H1 (cell line): ENCODE data around the gene LGALS1. TPM values are rescaled to one million over a fixed set of nuclear protein-coding genes. Genes with fewer than 3 reads are reported as not detected.

Experiments
- CHD1 ChIP-seq: IDR thresholded peaks from 2 replicates; pipeline ENCODE4 v1.6.1; 2012; ENCODE audit warnings: low read depth, low read length, improper control_type of control experiment
- JUN ChIP-seq: IDR thresholded peaks from 2 replicates; pipeline ENCODE4 v1.6.1; 2011; ENCODE audit warnings: low read depth, mild to moderate bottlenecking, improper control_type of control experiment, low read length
- KDM4A ChIP-seq: IDR thresholded peaks from one replicate; pipeline ENCODE4 v1.7.1; 2012; ENCODE audit warnings: low read depth, mild to moderate bottlenecking, moderate library complexity, low read length, inconsistent platforms; ENCODE audit not compliant: severe bottlenecking
- MAFK ChIP-seq: IDR thresholded peaks from 2 replicates; pipeline ENCODE4 v1.6.1; 2012; ENCODE audit warnings: low read depth, mild to moderate bottlenecking, improper control_type of control experiment, low read length
- MAX ChIP-seq: IDR thresholded peaks from 2 replicates; pipeline ENCODE4 v1.6.1; 2012; ENCODE audit warnings: inconsistent platforms
- NRF1 ChIP-seq: IDR thresholded peaks from 2 replicates; pipeline ENCODE4 v1.6.1; 2011; ENCODE audit warnings: mild to moderate bottlenecking, low read depth, low read length, improper control_type of control experiment
- PHF8 ChIP-seq: fragments of 200-600 bp; sonication (generic); conservative IDR thresholded peaks from 2 replicates; pipeline ENCODE4 v1.7.1; 2012; ENCODE audit warnings: low read depth, mild to moderate bottlenecking, inconsistent platforms, low read length, moderate library complexity
- POLR2A ChIP-seq, 2 experiments: IDR thresholded peaks; 1 replicate in 1 of 2; 2 replicates in 1 of 2; pipeline ENCODE4 v1.6.1; 2011; ENCODE audit warnings: low read depth in 2 of 2, low read length in 2 of 2, mild to moderate bottlenecking in 2 of 2; ENCODE audit errors: control extremely low read depth in 1 of 2
- POLR2AphosphoS5 ChIP-seq: IDR thresholded peaks from 2 replicates; pipeline ENCODE4 v1.6.1; 2011; ENCODE audit warnings: low read depth, low read length
- POU5F1 ChIP-seq: IDR thresholded peaks from 2 replicates; pipeline ENCODE4 v1.6.1; 2011; ENCODE audit warnings: low read depth, mild to moderate bottlenecking, low read length, moderate library complexity
- RAD21 ChIP-seq, 2 experiments: IDR thresholded peaks in 1 of 2; conservative IDR thresholded peaks in 1 of 2; 2 replicates each; pipeline ENCODE4 v1.6.1; 2011; ENCODE audit warnings: low read depth in 2 of 2, low read length in 2 of 2, improper control_type of control experiment in 1 of 2, inconsistent platforms in 1 of 2, mild to moderate bottlenecking in 1 of 2, moderate library complexity in 1 of 2
- RBBP5 ChIP-seq: IDR thresholded peaks from 2 replicates; pipeline ENCODE4 v1.7.1; 2012; ENCODE audit warnings: low read depth, mild to moderate bottlenecking, inconsistent platforms, low read length, moderate library complexity, borderline replicate concordance
- SIN3A ChIP-seq, 2 experiments: IDR thresholded peaks in 1 of 2; conservative IDR thresholded peaks in 1 of 2; 2 replicates each; pipeline ENCODE4 v1.6.1; 2011 to 2012; ENCODE audit warnings: low read length in 2 of 2, improper control_type of control experiment in 1 of 2, low read depth in 1 of 2, mild to moderate bottlenecking in 1 of 2
- SP1 ChIP-seq: IDR thresholded peaks from 2 replicates; pipeline ENCODE4 v1.6.1; 2011; ENCODE audit warnings: low read depth, low read length
- SUZ12 ChIP-seq: fragments of 200-600 bp; sonication (generic); IDR thresholded peaks from 2 replicates; pipeline ENCODE4 v1.6.1; 2012; ENCODE audit warnings: mild to moderate bottlenecking, inconsistent platforms, low read length, moderate library complexity, mixed read lengths
- TAF1 ChIP-seq: IDR thresholded peaks from 2 replicates; pipeline ENCODE4 v1.6.1; 2011; ENCODE audit warnings: mild to moderate bottlenecking, low read depth, low read length
- TAF7 ChIP-seq: optimal IDR thresholded peaks from 2 replicates; pipeline ENCODE3; 2011; ENCODE audit warnings: low read depth, mild to moderate bottlenecking, inconsistent platforms, low read length, moderate library complexity, borderline replicate concordance
- TBP ChIP-seq: IDR thresholded peaks from 2 replicates; pipeline ENCODE4 v1.6.1; 2011; ENCODE audit warnings: low read depth, low read length, improper control_type of control experiment
- polyA plus RNA-seq, 7 experiments: library from polyadenylated mRNA; depleted of rRNA in 3 of 7; stranded (reverse) in 5 of 7; unstranded in 2 of 7; fragments of >200 nt in 5 of 7; fragments of 200-250 nt in 2 of 7; gene quantifications; 1 replicate in 5 of 7; 2 replicates in 1 of 7; 4 replicates in 1 of 7; pipeline versions ENCODE4 v1.2.1 to v1.2.3, GENCODE V29; 2011 to 2013; ENCODE audit warnings: missing spikeins in 2 of 7, mixed read lengths in 2 of 7
- total RNA-seq: library from RNA; stranded (reverse); fragmentation: NEBNext Ultra II Directional; extraction: Animal tissue kit (Norgen Biotek cat#: 25700); gene quantifications from 2 replicates; pipeline ENCODE4 v1.2.1, GENCODE V29; 2021
- TF ChIP-seq, protein P1 (sequence below): IDR thresholded peaks from 2 replicates; pipeline ENCODE4 v1.6.1; 2012; ENCODE audit warnings: low read length, inconsistent platforms
- TF ChIP-seq, protein P2 (sequence below): IDR thresholded peaks from 2 replicates; pipeline ENCODE4 v1.6.1; 2011; ENCODE audit warnings: low read length, improper control_type of control experiment

LGALS1 gene
- total and polyA plus RNA-seq, 2 of the 8 experiments (the other 6 are each of a cell fraction or from before 2014, with no cell fraction given), result 12.0 to 92.4 TPM

DNA sequence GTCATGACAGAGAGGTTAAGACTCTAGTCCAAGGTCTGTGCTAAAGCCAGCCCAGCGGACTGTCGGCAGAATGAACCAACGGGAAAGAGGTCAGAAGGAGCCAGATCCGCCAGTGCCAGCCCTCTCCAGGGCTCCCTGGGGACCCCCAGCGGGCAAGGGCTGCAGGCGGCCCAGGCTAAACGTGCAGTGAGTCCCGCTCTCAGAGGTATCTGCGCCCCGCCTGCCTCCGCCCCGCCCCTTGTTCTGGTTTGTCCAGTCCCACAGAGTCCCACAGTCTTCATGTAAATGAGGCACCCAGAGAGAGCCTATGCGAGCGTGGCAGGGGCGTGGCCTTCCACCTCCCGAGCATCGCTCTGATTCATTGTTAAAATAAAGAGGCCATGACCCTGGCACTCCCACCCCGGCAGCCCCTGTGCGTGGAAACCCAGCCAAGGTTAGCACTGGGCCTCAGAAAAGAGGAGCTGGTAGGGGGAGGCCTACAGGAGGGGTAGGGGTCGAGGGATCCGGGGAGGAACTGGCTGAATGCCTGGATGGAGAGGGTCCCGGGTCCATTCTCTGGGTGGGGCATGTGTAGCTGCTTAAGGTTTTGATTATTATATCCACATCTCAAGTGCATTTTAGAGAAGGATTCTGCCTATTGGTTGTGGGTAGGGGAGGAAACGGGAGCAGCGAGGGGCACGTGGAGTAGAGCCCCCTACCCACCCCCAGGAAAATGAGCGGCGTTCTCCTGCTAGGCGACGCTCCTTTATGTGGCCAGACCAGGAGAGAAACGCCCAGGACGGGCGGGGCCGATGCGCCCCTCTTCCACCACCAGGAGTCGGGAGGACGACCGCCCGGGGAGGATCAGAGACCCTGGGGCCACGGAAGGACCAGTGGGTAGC lies 21.5 kb downstream of the LGALS1 start, which contains the start of gene TRIOBP (continued):
- peak in 1 of 2 experiments; percentile 47; a peak in 1 of 4 replicates for TF ChIP-seq RAD21 (IDR thresholded peaks at IDR 0.05 in 1 of 2, conservative IDR thresholded peaks at IDR 0.05 in 1 of 2; ENCODE audit: low read depth in 2 of 2, low read length in 2 of 2)
- TF ChIP-seq CHD1, result no peak
- peak; percentile 60; the same call in 1 of the 2 replicates for TF ChIP-seq TAF1
- TF ChIP-seq TAF7, result peak; percentile 23
- TF ChIP-seq PHF8, result peak; percentile 50; the same call in 1 of the 2 replicates
- TF ChIP-seq JUN, result no peak
- TF ChIP-seq POU5F1, result no peak
- no peak for TF ChIP-seq MAFK
- TF ChIP-seq NRF1, result no peak
- 0 out of 2 replicates have a peak, but pooled peaks have one; percentile 23 for TF ChIP-seq POLR2AphosphoS5
- peak; percentile 34 for TF ChIP-seq MAX
- peak; percentile 68; the same call in 1 of the 2 replicates for TF ChIP-seq SP1
- TF ChIP-seq POLR2A (IDR thresholded peaks at IDR 0.05; ENCODE audit: control extremely low read depth in 1 of 2, low read depth in 2 of 2, low read length in 2 of 2), result peak in 1 of 2 experiments; percentile 58; a peak in 1 of 3 replicates
- TF ChIP-seq KDM4A, result peak; percentile 56
- TF ChIP-seq SIN3A (conservative IDR thresholded peaks at IDR 0.05 in 1 of 2, IDR thresholded peaks at IDR 0.05 in 1 of 2; ENCODE audit: low read depth in 1 of 2, low read length in 2 of 2), result 0 out of 4 replicates have a peak, but pooled peaks of 1 of the 2 experiments have one; percentile 46
- TF ChIP-seq RBBP5, result no peak
- TF ChIP-seq, protein P1, sequence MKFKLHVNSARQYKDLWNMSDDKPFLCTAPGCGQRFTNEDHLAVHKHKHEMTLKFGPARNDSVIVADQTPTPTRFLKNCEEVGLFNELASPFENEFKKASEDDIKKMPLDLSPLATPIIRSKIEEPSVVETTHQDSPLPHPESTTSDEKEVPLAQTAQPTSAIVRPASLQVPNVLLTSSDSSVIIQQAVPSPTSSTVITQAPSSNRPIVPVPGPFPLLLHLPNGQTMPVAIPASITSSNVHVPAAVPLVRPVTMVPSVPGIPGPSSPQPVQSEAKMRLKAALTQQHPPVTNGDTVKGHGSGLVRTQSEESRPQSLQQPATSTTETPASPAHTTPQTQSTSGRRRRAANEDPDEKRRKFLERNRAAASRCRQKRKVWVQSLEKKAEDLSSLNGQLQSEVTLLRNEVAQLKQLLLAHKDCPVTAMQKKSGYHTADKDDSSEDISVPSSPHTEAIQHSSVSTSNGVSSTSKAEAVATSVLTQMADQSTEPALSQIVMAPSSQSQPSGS, result no peak
- TF ChIP-seq SUZ12, result no peak
- TF ChIP-seq, protein P2, sequence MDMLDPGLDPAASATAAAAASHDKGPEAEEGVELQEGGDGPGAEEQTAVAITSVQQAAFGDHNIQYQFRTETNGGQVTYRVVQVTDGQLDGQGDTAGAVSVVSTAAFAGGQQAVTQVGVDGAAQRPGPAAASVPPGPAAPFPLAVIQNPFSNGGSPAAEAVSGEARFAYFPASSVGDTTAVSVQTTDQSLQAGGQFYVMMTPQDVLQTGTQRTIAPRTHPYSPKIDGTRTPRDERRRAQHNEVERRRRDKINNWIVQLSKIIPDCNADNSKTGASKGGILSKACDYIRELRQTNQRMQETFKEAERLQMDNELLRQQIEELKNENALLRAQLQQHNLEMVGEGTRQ, result no peak
- peak; percentile 62 for TF ChIP-seq TBP
